Measurements from ENCODE around the gene BCL11A.

Gene BCL11A

GRCh38 chr2:60502144-60502543 is 51.3 kb downstream of the BCL11A start:
- DNase-seq = no peak

- DNase-seq = no peak
These were observed 52.6 kb downstream of the BCL11A start for GRCh38 chr2:60500861-60501260.

- no peak for DNase-seq
These were observed 53.7 kb downstream of the BCL11A start for GRCh38 chr2:60499651-60500265.

- no peak for DNase-seq
These were observed 54.5 kb downstream of the BCL11A start for GRCh38 chr2:60498816-60499429.

- no peak for DNase-seq
These were observed 55.2 kb downstream of the BCL11A start for GRCh38 chr2:60498127-60498815.

- DNase-seq = no peak
These were observed 56.0 kb downstream of the BCL11A start for GRCh38 chr2:60497500-60497899.

- DNase-seq = no peak
These were observed 56.5 kb downstream of the BCL11A start for GRCh38 chr2:60496956-60497355.

GRCh38 chr2:60496475-60496874 is 57.0 kb downstream of the BCL11A start:
- no peak for DNase-seq

GRCh38 chr2:60495041-60495625 is 58.3 kb downstream of the BCL11A start:
- DNase-seq = no peak

- DNase-seq = no peak
These were observed 59.6 kb downstream of the BCL11A start for GRCh38 chr2:60493804-60494387.

- DNase-seq = no peak
These were observed 60.9 kb downstream of the BCL11A start for GRCh38 chr2:60492548-60492947.

GRCh38 chr2:60490848-60491247 is 62.6 kb downstream of the BCL11A start:
- no peak for DNase-seq

- DNase-seq = no peak
These were observed 63.0 kb downstream of the BCL11A start for GRCh38 chr2:60490441-60490840.

- no peak for DNase-seq
These were observed 64.2 kb downstream of the BCL11A start for GRCh38 chr2:60489289-60489688.

- DNase-seq = no peak
These were observed 65.2 kb downstream of the BCL11A start for GRCh38 chr2:60488291-60488690.

- no peak for DNase-seq
These were observed 66.3 kb downstream of the BCL11A start for GRCh38 chr2:60487174-60487573.

- no peak for DNase-seq
These were observed 66.9 kb downstream of the BCL11A start for GRCh38 chr2:60486551-60486950.

GRCh38 chr2:60486067-60486466 is 67.4 kb downstream of the BCL11A start:
- DNase-seq = no peak

GRCh38 chr2:60485550-60485949 is 67.9 kb downstream of the BCL11A start:
- no peak for DNase-seq

GRCh38 chr2:60485055-60485454 is 68.4 kb downstream of the BCL11A start:
- DNase-seq = no peak

GRCh38 chr2:60484133-60484645 is 69.3 kb downstream of the BCL11A start:
- no peak for DNase-seq

- DNase-seq = no peak
These were observed 70.1 kb downstream of the BCL11A start for GRCh38 chr2:60483401-60483800.

GRCh38 chr2:60482222-60482621 is 71.2 kb downstream of the BCL11A start:
- no peak for DNase-seq

All from stimulated activated naive CD4-positive, alpha-beta T cell (primary cell).